Hindlimb muscle (tissue), 1 donor: Measurements from ENCODE around the gene ZNF541. TPM values are rescaled to one million over a fixed set of nuclear protein-coding genes. Genes with fewer than 3 reads are reported as not detected.

ENCODE experiments used
- DNase-seq: peaks from one replicate; pipeline ENCODE4 v3.0.0-alpha.2; 2013
- polyA plus RNA-seq: library from polyadenylated mRNA; unstranded; fragments of 120-200 nt; gene quantifications from one replicate; pipeline ENCODE4 v1.2.1, GENCODE V29; 2013; ENCODE audit not compliant: insufficient read length

The ZNF541 gene, protein sequence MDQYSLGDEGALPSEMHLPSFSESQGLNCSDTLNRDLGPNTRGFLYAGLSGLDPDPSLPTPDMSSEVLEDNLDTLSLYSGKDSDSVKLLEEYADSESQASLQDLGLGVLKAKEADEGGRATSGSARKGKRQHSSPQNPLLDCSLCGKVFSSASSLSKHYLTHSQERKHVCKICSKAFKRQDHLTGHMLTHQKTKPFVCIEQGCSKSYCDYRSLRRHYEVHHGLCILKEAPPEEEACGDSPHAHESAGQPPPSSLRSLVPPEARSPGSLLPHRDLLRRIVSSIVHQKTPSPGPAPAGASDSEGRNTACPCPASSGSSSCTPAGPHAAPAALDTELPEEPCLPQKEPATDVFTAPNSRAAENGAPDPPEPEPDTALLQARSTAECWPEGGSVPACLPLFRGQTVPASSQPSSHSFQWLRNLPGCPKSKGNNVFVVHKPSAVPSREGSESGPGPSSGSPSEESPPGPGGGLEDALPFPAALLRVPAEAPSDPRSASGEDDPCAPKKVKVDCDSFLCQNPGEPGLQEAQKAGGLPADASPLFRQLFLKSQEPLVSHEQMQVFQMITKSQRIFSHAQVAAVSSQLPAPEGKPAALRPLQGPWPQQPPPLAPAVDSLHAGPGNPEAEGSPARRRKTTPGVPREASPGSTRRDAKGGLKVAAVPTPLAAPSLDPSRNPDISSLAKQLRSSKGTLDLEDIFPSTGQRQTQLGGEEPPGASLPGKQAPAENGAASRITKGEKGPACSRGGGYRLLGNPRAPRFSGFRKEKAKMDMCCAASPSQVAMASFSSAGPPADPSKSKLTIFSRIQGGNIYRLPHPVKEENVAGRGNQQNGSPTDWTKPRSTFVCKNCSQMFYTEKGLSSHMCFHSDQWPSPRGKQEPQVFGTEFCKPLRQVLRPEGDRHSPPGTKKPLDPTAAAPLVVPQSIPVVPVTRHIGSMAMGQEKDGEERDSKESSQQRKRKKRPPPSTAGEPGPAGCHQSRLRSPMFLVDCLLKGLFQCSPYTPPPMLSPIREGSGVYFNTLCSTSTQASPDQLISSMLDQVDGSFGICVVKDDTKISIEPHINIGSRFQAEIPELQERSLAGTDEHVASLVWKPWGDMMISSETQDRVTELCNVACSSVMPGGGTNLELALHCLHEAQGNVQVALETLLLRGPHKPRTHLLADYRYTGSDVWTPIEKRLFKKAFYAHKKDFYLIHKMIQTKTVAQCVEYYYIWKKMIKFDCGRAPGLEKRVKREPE (N-terminal part only)
- 0.12 TPM for polyA plus RNA-seq

- peak; percentile 71 for DNase-seq
Observed at GRCh38 chr19:47573071-47574026, at the start of gene ZNF541. TSS of gene ZNF541 (minus strand) at chr19:47573148. CDS start at chr19:47555856, 17,292 bp downstream.

DNA sequence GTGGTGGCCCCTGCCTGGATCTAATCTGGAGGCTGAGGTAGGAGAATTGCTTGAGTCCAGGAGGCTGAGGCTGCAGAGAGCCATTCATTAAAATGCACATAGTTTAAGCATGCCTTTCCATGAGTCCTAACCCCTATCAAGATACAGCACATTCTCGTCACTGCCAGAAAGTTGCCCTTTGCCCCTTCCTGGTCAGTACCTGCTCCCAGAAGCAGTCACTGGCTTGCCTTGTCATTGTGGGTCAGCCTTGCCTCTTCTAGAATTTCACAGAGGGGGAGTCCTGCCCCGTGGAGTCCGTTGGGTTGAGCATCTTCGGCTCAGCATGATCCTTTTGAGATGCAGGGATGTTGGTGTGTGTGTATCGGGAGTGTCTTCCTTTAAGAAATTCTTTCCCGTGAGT lies 46.8 kb upstream of the ZNF541 start:
- no peak for DNase-seq

DNA sequence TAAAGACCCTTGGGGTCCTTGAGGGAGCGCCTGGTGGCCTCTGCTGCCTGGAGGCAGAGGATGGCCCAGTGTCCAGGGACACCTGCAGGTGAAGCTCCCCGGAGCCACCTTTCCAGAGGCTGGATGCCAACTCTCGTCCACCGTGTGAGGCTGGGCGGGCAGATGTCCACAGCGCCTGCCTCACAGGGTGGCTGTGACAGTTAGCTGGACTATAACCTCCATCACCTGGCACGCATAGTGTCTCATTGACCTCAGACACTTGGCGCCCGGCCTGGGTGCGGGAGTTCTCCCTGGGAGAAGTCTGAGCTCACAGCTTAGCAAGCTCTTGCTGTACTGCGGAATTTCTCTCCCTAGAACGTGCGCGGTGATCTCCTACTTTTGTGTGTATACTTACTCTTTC lies 45.8 kb upstream of the ZNF541 start:
- no peak for DNase-seq

GRCh38 chr19:47615714-47616113 lies 42.8 kb upstream of the ZNF541 start:
- DNase-seq, result no peak

- DNase-seq, result no peak
Observed at GRCh38 chr19:47615230-47615629, 42.3 kb upstream of the ZNF541 start.

DNA sequence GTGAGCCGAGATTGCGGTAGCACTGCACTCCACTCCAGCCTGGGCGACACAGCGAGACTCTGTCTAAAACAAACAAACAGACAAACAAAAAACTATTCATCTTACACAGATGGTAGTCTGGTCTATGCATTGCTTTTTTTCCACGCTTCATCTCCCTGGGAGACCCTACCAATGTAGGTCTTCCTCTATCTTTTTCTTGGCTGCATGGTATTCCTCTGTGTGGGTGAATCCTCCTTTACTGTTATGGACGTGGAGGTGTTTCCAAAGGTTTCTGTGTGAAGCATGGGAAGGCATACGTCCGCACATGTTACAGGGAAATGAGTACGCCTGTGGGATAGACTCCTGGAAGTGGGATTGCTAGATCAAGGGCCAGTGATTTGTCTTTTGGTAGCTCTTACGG lies 41.6 kb upstream of the ZNF541 start:
- no peak for DNase-seq

GRCh38 chr19:47614021-47614295 lies 41.0 kb upstream of the ZNF541 start:
- DNase-seq, result no peak

GRCh38 chr19:47613165-47614020 lies 40.4 kb upstream of the ZNF541 start:
- DNase-seq, result no peak

DNA sequence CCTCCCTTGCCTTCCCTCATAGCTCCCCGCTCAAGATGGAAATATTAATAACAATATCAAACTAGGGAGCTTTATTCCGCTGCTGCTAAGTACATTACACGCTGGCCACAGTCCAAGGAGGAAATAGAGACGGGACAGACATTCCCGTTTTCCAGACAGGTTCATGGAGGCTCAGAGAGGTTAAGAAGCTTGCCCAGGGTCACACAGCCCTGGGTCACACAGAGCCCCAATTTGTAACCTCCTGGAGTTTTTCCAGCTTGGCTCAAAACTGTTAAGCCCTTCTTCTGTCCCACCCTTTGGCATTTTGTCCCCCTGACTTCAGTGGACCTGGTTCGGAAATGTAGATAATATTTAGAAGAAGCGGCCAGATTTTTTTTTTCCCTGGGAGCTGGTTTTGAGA lies 38.0 kb upstream of the ZNF541 start:
- DNase-seq, result no peak

GRCh38 chr19:47609906-47610894 lies 37.3 kb upstream of the ZNF541 start:
- DNase-seq, result peak; percentile 34

DNA sequence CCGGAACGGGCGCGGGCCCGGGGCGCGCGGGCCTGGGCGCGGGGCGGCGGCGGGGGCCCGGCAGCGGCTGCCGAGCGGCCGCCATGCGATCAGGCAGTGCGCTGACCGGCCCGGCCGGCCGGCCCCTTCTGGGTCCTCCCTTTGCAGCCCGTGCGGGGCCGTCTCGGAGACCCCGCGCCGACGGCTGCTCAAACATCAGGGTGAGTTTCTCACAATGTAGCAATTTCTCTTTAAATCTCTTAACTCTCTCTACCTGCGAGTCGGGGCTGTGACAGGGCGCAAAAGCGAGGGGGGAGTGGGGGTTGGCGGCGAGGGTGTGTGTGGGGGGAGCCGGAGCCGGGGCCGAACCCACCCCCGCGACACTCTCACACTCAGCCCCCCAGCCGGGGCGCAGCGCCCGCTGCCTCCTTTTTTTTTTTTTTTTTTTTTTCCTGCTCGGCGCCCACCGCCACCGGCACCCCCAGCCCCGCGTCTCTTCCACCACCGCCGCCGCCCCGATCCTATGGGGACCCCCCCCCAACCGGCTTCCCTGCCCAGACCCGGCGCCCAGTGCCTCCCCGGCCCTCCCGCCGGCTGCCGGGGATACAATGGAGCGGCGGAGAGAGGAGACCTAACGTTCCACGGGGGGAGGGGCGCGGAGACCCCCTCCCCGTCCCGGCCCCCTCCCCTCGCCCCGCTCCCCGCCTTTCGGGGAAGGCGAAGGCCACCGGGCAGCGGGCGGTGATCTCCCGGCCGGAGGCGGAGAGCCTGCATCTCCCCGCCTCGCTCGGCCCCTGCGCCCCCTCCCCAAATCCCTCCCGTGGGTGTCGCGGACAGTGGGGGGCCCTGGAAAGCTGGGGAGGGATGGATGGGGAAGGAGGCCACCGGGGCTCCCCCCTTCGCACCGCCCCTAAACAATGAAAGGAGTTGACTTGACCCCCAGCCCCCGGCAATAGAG lies 36.3 kb upstream of the ZNF541 start, which contains the start of gene BICRA:
BICRA (plus strand) TSS at position 166 of the 937 bp plus-strand sequence. CDS start 64,441 bp downstream, outside the sequence.
- peak; percentile 90 for DNase-seq

DNA sequence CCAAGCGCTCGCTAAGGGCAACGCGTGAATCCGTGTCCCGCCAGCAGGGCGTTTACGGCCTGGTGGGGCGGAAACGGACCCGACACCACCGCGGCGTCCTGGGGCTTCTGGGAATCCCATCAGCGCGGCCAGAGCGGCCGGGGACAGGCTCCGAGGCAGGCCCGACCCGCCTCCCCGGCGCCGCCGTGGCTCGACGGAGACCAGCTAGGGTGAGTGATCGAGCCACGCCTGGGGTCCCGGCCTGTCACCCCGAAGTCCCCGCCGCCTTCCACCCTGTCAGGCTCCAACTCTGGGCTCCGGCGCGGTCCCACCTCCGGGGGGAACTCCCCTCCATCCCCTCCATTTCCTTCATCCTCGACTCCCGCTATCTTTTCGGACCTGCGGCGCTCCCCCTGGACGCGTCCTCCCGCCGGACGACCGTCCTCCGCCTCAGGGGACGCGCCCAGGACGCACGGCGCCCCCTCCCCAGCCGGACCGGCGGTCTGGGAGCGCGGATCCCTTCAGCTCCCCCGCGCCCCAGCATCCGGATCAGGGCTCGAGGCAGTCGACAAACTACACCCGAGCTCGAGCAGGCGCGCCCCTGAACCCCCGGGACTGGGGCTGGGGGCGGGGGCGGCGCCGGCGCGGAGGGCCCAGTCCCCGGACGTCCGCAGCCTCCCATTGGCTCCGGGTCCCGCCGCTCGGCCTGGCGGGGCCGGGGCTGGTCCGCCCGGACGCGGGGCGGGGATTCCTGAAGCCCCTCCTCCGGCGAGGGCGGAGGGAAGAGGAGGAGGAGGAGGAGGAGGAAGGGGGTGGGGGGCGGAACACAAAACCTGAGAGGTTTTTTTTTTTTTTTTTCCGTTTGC lies 35.3 kb upstream of the ZNF541 start:
- DNase-seq, result peak; percentile 98

DNA sequence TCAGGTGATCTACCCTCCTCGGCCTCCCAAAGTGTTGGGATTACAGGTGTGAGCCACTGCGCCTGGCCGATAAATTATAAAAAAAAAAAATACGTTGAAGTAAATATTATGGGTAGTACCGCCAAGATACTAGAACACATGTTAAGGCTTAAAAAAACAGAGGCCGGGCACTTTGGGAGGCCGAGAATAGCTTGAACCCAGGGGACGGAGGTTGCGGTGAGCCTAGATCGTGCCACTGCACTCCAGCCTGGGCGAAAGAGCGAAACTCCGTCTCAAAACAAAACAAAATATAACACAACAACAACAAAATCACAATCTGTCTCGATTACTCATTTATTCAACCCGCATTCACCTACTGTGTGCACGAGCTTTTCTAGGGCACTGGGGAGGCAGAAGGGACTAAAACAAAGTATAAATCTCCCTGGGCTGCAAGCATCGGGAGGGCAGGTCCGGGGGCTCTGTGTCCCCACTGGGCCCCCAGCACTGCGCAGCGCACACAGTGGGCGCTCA lies 34.7 kb upstream of the ZNF541 start:
- no peak for DNase-seq

GRCh38 chr19:47603706-47604565 lies 31.0 kb upstream of the ZNF541 start:
- no peak for DNase-seq

DNA sequence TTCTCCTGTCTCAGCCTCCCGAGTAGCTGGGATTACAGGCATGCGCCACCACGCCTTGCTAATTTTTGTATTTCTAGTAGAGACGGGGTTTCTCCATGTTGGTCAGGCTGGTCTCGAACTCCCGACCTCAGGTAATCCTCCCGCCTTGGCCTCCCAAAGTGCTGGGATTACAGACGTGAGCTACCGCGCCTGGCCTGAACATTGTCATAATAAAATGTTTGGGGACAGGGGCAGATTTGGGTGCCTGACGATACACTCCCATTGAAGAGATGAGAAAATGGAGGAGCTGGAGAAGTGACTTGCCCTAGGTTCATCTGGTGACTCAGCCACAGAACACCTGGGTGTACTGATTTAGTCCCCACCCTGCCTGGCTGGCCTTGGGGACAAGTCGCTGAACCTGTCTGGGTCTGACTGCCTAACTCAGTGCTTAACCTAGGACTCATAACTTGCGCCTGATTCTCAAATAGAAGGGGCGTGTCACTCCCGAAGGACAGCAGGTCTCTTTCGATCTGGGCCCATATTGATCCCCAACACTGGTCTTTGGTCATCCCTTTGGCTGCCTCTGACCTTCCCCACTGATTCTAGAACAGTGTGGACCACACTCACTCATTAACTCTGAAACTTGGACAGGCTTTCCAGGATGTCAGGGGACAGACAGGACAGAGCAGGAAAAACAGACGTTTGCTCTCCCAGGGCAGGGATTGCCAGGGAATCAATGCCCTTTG lies 28.4 kb upstream of the ZNF541 start:
- no peak for DNase-seq
